Duodenal mucosa (tissue), 2 donors: ENCODE data around the gene ASB13.

Source experiments
- H3K27ac ChIP-seq: one replicate; pipeline ENCODE4 v1.7.0; 2013; ENCODE audit warnings: low read depth, low read length
- H3K27me3 ChIP-seq, 2 donors: one replicate each; pipeline ENCODE4 v1.7.0; 2013; ENCODE audit warnings: low read length in 2 of 2, control low read depth in 1 of 2; ENCODE audit not compliant: insufficient read depth in 2 of 2, control insufficient read depth in 1 of 2
- H3K36me3 ChIP-seq, 2 donors: one replicate each; pipeline ENCODE4 v1.7.0; 2013; ENCODE audit warnings: low read length in 2 of 2, control low read depth in 1 of 2; ENCODE audit not compliant: insufficient read depth in 2 of 2, control insufficient read depth in 1 of 2
- H3K4me1 ChIP-seq, 2 donors: one replicate each; pipeline ENCODE4 v1.7.0; 2013; ENCODE audit warnings: low read length in 2 of 2, control low read depth in 1 of 2; ENCODE audit not compliant: insufficient read depth in 2 of 2, control insufficient read depth in 1 of 2
- H3K4me3 ChIP-seq, 2 donors: one replicate each; pipeline ENCODE4 v1.7.0; 2013; ENCODE audit warnings: low read length in 2 of 2, low read depth in 1 of 2
- H3K9ac ChIP-seq, 2 donors: one replicate each; pipeline ENCODE4 v1.7.0; 2013; ENCODE audit warnings: low read length in 2 of 2, low read depth in 1 of 2
- H3K9me3 ChIP-seq, 2 donors: one replicate each; pipeline ENCODE4 v1.7.0; 2013; ENCODE audit warnings: low read length in 2 of 2, control low read depth in 1 of 2; ENCODE audit not compliant: control insufficient read depth in 1 of 2

The ASB13 gene

DNA sequence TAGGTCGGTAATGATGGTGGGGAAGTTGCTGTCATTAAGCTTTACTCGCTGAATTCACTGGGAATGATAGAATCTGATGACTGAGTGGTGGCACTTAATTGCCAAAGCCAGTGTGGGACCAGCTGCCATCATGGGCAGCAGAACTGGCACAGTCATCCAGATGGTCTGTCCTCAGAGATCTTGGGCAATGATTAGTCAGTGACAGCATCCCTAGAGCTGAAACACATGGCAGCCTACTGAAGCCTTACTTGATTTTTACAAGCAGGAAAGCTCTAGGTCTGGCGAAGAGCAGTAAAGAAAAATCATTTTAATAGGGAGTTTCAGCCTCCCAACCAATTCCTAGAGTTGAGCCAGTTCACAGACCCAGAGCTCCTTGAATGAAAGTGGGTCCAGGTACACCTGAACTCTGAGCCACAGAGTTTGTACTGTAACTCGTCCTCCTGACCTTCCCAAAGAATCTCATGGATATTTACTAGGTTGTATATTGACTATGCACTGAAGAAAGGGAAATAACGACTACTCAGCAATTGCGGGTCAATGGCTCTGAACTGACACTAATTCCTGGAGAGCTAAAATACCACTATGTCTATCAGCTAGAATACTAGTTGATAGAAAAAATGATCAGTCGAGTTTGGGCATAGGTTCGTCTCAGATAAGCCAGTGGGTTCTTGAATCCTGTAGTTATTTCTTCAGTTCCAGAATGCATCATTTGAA, 4.4 kb upstream of the ASB13 start:
- Histone ChIP-seq H3K4me3 (no peak overlapping the region), H3K9me3 (no peaks in the 10 kb centered on the region), H3K27ac (no peak overlapping the region), H3K27me3 (no peaks in the 10 kb centered on the region), H3K9ac (no peak overlapping the region), H3K4me1 (peaks cover 7 to 9% of the 10 kb centered on the region in 2 donors), H3K36me3 (no peaks in the 10 kb centered on the region)

DNA sequence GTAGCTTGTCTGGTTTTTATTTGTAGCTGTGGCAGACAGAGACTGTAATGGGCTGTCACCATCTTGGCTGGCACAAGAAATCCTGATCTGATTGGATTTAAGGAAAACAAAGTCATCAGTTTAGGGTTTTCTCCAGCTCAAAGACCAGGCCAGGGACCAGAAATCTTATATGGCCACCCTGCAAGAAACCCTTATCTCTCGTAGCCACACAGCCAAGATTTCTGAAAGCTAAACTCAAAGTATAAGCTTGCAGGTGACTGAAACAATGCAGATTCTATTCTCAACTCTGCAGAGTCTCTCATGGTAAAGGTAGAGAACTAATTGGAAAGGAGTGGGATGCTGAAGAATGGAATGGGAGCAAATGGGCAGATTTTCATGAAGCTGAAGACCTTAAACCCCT, 3.2 kb upstream of the ASB13 start:
- no peak overlapping the region for H3K27ac ChIP-seq
- no peak overlapping the region for H3K9ac ChIP-seq
- peaks cover 7 to 18% of the 10 kb centered on the region in 2 donors for H3K4me1 ChIP-seq
- no peaks in the 10 kb centered on the region for H3K36me3 ChIP-seq
- no peak overlapping the region for H3K4me3 ChIP-seq
- H3K9me3 ChIP-seq = no peaks in the 10 kb centered on the region
- no peaks in the 10 kb centered on the region for H3K27me3 ChIP-seq

DNA sequence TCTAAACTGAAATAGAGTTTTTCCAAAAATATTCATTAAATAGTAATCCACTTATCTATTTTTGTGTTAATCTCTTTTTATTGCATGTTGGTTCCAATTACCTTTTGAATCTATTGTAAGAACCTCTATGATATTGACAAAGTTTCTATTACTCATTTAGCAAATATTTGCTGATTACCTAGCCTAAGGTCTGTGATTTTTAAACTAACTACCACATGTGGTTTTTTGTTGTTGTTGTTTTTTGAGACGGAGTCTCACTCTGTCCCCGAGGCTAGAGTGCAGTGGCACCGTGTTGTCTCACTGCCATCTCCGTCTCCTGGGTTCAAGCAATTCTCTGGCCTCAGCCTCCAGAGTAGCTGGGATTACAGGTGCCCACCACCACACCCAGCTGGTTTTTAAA, 2.0 kb upstream of the ASB13 start:
- Histone ChIP-seq H3K9ac (no peak overlapping the region), H3K9me3 (no peaks in the 10 kb centered on the region), H3K27me3 (no peaks in the 10 kb centered on the region), H3K4me3 (no peak overlapping the region), H3K36me3 (no peaks in the 10 kb centered on the region), H3K27ac (no peak overlapping the region), H3K4me1 (peaks cover 14 to 18% of the 10 kb centered on the region in 2 donors)

DNA sequence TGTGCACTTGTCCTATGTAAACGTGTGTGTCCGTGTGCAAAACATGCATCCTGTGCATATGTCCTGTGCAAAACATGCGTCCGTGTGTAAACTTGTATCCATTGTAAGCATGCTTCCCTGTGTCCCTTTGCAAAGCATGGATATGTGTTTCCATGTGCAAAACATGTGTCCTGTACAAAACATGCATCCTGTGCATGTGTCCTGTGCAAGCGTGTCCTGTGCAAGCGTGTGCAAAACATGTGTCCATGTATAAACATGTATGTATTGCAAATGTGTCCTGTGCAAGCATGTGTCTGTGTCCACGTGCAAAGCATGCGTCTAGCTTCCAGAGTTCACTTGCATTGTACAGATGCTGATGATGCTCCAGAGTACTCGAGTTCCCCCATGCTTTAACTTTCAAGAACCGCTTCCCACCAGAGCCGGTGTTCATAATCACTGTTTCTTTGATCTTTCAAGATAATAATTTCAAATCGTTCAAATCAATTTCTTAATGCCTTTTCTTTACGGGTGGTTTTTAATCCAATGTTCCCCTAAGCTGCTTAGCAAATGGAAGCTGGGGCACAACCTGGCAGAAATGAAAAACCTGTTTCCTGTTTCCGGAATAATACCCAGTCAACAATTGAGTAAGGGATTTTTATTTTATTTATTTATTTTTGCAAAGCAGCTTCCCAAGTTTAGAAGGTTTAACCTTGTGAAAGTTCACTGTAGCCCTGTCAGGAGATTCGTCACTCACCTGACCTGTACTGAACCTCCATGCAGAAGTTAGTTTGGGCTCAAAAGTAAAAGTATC, 641 bp upstream of the ASB13 start:
- Histone ChIP-seq H3K9ac (no peak overlapping the region), H3K27ac (no peak overlapping the region), H3K9me3 (no peaks in the 10 kb centered on the region), H3K4me1 (peaks cover 14 to 18% of the 10 kb centered on the region in 2 donors), H3K27me3 (no peaks in the 10 kb centered on the region), H3K4me3 (peak overlapping the region; percentile 87 to 99), H3K36me3 (no peaks in the 10 kb centered on the region)

DNA sequence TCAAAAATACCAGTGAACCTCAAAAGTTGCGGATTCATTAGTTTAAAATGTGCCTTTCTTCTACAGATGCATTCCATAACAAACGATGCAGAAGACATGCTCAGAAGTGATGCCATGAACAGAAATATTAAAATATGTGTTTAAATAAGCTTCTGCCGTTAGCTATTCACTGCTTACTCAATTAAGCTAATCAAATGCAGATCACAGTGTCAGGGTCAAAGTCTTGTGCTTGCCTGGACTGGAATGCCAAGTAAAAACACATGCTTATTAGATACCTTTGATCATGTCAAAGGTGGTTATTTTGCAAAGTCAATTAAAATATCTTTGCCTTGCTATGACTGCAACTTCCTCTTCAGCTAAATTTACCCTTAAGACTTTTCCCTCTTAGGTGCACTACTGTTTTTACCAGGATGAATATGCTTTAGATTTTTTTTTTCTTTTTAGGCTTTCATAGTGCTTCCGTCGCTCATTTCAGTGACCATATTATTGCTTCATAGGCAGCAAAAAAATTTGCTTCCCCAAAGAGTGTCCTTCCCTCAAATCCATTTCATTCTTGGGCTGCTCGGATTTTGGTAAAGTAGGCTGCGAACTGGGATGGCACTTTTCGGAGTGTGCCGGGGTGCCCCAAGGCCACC, 905 bp downstream of the ASB13 start:
- no peaks in the 10 kb centered on the region for H3K36me3 ChIP-seq
- no peaks in the 10 kb centered on the region for H3K27me3 ChIP-seq
- H3K4me1 ChIP-seq = peaks cover 19 to 22% of the 10 kb centered on the region in 2 donors
- H3K27ac ChIP-seq = peak overlapping the region; percentile 74
- H3K9me3 ChIP-seq = no peaks in the 10 kb centered on the region
- H3K4me3 ChIP-seq = peak overlapping the region; percentile 83 to 87
- peak overlapping the region; percentile 60 to 84 for H3K9ac ChIP-seq

DNA sequence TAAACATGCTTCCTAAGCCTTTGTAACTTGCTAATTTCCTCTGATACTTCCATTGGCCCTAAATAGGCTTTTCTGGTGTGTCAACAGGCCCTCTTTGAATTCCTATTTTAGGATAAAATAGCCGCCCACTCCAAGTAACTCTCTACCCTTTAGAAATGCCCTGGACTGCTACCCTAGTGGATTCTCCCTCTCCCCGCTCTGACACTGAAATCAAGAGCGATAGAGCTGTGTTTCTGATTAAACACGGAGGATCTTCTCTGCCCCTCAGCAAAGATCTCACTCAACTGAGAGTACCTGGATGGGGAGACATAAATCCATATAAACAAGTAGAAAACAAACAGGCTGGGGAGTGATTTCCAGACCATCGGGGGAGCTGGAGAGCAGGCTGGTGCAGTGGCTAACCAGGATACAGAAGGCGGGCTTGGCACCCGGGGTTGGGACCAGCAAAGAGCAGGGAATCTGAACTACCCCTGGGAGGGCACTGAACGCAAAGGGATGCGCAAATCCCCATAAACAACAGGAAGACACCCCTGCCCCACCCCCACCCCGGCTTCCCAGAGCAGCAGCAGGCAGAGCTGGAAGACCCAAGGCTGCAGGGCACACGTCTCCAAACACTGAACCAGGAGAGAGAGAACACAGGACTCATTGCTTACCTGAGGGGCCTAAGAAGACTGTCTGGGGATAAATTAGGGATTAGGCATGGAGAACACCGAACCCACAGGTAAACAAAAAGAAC, 2.5 kb downstream of the ASB13 start:
- H3K27ac ChIP-seq = no peak overlapping the region
- no peaks in the 10 kb centered on the region for H3K27me3 ChIP-seq
- no peak overlapping the region for H3K9ac ChIP-seq

DNA sequence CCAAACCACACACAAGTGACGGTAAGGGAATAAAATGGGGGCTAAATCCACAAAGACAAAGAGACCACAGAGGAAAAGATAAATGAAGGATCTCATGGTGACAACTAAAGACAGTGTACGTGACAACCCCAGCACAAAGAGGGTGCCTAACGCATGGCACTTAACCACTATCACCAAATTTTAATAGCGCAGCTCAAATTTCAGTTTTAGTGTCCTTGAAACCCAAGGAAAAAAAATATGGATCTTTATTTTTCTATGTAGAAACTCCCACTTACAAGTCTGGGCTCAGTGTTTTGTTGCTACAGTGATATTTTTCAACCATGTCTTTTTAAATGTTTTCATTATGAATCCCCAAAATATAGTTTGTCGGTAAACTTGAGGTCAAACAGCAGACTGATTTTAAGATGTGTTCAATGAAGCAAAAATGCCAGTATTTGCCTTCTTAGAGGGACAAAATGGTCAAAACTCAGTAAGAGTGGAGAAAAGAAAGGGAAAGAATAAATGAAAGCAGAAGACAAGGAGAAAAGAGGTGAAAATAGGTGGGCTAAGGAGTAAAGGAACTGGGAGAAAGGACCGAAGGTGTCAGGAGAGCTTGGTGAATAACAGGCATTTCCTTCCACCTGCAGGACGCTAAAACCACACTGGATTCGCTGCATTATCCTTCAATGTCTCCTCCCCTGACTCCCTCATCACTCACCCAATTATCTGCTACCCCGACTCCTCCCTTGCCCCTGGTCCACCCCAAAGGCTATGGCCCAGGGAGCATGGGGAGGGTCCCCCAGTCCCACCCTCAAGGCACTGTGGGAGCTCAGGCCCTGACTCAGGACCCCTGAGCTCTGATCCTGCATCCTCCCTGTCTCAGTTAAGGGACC, 3.5 kb downstream of the ASB13 start:
- no peaks in the 10 kb centered on the region for H3K36me3 ChIP-seq
- peaks cover 33 to 38% of the 10 kb centered on the region in 2 donors for H3K4me1 ChIP-seq
- H3K4me3 ChIP-seq = no peak overlapping the region
- H3K9me3 ChIP-seq = no peaks in the 10 kb centered on the region
- no peaks in the 10 kb centered on the region for H3K27me3 ChIP-seq
- no peak overlapping the region for H3K9ac ChIP-seq
- H3K27ac ChIP-seq = no peak overlapping the region

More for the DNA sequence above, 2.5 kb downstream of the ASB13 start:
- Histone ChIP-seq H3K4me3 (peak overlapping the region in 1 of 2 donors; percentile 37), H3K36me3 (no peaks in the 10 kb centered on the region), H3K9me3 (no peaks in the 10 kb centered on the region), H3K4me1 (peaks cover 33 to 38% of the 10 kb centered on the region in 2 donors)

DNA sequence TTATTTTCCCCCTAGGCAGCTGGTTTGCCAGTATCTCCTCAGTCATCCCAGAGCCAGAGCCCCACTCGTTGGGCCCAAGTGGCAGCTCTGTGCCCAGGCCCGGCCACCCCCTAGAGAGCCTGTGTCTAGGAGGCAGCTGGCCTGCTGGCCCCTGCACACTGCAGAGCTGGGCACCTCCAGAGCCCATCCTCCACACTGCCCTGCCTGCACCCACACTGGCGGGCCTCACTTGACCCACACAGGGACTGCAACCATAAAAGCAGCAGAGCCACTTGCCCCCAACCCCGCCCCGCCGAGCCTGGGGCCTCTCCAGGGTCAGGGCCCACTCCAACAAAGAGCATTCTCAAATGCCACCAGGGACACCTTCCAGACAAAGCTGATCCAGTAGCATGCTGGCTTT, 5.4 kb downstream of the ASB13 start:
- Histone ChIP-seq H3K27ac (no peak overlapping the region), H3K9me3 (no peaks in the 10 kb centered on the region), H3K9ac (no peak overlapping the region), H3K4me1 (peaks cover 28 to 29% of the 10 kb centered on the region in 2 donors), H3K4me3 (no peak overlapping the region), H3K27me3 (no peaks in the 10 kb centered on the region), H3K36me3 (no peaks in the 10 kb centered on the region)
